Metanephros (tissue), 1 donor: ENCODE measurements around the gene KRTAP10-7. TPM values are rescaled to one million over a fixed set of nuclear protein-coding genes. Genes with fewer than 3 reads are reported as not detected.

Experiments
- total RNA-seq: library from RNA; depleted of rRNA; stranded (reverse); fragments of >200 nt; gene quantifications from one replicate; pipeline ENCODE4 v1.2.3, GENCODE V29; 2014

Gene KRTAP10-7
- not detected for total RNA-seq

DNA sequence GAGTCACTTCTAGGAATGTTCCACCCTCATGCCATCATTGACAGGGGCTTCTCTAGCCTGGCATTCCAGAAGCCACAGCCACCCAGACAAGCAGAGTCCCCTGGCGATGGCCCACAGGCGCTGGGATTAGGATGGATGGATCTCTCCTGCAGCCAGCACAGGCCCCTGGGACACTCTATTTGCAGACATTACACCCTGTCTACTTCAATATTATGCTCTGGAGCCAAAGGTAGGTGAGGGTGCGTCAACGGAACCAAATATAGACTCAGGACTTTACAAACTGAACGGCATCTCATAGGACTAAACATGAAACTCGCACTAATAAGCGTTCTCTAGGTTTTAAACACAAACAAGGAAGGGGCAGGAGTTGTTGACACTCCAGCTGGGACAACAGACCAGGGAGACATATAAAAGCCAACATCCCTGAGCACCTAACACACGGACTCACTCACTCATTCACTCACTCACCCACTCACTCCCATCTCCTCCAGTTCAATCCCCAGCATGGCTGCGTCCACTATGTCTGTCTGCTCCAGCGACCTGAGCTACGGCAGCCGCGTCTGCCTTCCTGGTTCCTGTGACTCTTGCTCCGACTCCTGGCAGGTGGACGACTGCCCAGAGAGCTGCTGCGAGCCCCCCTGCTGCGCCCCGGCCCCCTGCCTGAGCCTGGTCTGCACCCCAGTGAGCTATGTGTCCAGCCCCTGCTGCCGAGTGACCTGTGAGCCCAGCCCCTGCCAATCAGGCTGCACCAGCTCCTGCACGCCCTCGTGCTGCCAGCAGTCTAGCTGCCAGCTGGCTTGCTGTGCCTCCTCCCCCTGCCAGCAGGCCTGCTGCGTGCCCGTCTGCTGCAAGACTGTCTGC, at the start of gene KRTAP10-7:
TSS of gene KRTAP10-7 (plus strand) at position 480 of the 861 bp plus-strand sequence. CDS start at position 505, 25 bp downstream.

GRCh38 chr21:44551340-44551961, 48.9 kb upstream of the KRTAP10-7 start, which contains the start of gene KRTAP10-2:
KRTAP10-2 (minus strand) TSS chr21:44551505; CDS start chr21:44551458, 47 bp downstream.

GRCh38 chr21:44558695-44559094, 41.7 kb upstream of the KRTAP10-7 start, which contains the start of gene KRTAP10-3:
KRTAP10-3 (minus strand) TSS chr21:44558795; CDS start chr21:44558715, 80 bp downstream.

DNA sequence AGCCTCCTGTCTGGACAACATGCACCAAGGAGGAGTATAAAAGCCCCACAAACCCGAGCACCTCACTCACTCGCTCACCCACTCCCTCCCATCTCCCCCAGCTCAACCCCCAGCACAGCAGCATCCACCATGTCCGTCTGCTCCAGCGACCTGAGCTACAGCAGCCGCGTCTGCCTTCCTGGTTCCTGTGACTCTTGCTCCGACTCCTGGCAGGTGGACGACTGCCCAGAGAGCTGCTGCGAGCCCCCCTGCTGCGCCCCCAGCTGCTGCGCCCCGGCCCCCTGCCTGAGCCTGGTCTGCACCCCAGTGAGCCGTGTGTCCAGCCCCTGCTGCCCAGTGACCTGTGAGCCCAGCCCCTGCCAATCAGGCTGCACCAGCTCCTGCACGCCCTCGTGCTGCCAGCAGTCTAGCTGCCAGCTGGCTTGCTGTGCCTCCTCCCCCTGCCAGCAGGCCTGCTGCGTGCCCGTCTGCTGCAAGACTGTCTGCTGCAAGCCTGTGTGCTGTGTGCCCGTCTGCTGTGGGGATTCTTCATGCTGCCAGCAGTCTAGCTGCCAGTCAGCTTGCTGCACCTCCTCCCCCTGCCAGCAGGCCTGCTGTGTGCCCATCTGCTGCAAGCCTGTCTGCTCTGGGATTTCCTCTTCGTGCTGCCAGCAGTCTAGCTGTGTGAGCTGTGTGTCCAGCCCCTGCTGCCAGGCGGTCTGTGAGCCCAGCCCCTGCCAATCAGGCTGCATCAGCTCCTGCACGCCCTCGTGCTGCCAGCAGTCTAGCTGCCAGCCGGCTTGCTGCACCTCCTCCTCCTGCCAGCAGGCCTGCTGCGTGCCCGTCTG, 26.6 kb upstream of the KRTAP10-7 start, which contains the start of gene KRTAP10-4:
TSS of gene KRTAP10-4 (plus strand) at position 100 of the 827 bp plus-strand sequence. CDS start at position 130, 30 bp downstream.

DNA sequence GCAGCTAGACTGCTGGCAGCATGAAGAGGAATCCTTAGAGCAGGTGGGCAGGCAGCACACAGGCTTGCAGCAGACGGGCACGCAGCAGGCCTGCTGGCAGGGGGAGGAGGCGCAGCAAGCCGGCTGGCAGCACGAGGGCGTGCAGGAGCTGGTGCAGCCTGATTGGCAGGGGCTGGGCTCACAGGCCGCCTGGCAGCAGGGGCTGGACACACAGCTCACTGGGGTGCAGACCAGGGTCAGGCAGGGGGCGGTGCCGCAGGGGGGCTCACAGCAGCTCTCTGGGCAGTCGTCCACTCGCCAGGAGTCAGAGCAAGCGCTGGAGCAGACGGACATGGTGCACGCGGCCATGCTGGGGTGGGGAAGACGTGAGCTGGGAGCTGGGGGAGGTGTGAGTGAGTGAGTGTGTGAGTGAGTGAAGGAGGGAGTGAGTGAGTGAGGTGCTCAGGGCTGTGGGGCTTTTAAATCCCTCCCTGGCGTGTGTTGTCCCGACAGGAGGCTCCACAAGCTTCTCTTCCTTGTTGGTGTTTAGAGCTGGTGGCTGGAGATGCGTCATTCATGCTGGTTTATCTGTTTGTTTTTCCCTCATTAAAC, 20.1 kb upstream of the KRTAP10-7 start, which contains the start of gene KRTAP10-5:
TSS of gene KRTAP10-5 (minus strand) at position 374 of the 591 bp plus-strand sequence. CDS start at position 348, 26 bp downstream.

GRCh38 chr21:44592446-44593311, 7.7 kb upstream of the KRTAP10-7 start, which contains the start of gene KRTAP10-6:
KRTAP10-6 (minus strand) TSS chr21:44592505; CDS start chr21:44592484, 21 bp downstream.

GRCh38 chr21:44612029-44612486, 11.7 kb downstream of the KRTAP10-7 start, which contains the start of gene KRTAP10-8:
KRTAP10-8 (plus strand) TSS chr21:44612079; CDS start chr21:44612101, 22 bp downstream.

DNA sequence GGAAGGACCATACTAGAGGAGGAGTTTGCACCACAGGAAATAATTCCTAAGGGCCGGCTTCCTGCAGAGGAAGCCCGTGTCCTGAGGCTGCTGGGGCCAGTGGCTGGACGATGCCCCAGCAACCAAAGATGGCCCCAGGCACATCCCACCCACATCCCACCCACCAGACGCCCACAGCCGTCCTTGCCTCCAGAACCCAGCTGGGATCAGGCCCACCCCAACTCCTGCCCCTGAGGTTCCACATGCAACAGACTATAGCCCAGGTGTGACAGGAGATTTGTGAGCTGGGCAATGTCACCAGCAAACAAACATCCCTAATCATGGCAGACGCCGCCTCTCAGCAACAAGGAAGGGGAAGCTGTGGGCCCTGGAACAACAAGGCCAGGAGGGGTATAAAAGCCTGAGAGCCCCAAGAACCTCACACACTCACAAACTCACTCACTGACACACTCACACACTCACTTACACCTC, 26.3 kb downstream of the KRTAP10-7 start, which contains the start of gene KRTAP10-9:
TSS of gene KRTAP10-9 (plus strand) at position 421 of the 471 bp plus-strand sequence. CDS start 79 bp downstream, outside the sequence.

DNA sequence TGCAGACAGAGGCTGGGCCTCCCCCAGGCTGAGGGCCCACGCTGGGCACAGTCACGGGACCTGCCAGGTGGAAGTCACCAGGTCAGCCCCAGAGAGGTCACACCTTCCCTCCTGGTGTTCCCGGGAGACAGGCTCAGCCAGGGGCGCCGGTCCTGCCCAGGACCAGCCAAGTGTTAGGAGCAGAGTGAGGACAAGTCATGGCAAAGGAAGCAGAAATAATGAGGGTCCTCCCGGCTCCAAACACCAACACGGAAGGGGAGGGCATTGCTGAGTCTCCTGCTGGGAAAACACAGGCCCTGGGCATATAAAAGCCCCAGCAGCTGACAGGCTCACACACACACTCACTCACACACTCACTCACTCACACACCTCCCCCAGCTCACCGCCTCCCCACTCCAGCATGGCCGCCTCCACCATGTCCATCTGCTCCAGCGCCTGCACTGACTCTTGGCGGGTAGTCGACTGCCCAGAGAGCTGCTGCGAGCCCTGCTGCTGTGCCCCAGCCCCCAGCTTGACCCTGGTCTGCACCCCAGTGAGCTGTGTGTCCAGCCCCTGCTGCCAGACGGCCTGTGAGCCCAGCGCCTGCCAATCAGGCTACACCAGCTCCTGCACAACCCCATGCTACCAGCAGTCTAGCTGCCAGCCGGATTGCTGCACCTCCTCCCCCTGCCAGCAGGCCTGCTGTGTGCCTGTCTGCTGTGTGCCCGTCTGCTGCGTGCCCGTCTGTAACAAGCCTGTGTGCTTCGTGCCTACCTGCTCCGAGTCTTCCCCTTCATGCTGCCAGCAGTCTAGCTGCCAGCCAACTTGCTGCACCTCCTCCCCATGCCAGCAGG, 36.8 kb downstream of the KRTAP10-7 start, which contains the start of gene KRTAP10-10:
TSS of gene KRTAP10-10 (plus strand) at position 339 of the 833 bp plus-strand sequence. CDS start at position 401, 62 bp downstream.

DNA sequence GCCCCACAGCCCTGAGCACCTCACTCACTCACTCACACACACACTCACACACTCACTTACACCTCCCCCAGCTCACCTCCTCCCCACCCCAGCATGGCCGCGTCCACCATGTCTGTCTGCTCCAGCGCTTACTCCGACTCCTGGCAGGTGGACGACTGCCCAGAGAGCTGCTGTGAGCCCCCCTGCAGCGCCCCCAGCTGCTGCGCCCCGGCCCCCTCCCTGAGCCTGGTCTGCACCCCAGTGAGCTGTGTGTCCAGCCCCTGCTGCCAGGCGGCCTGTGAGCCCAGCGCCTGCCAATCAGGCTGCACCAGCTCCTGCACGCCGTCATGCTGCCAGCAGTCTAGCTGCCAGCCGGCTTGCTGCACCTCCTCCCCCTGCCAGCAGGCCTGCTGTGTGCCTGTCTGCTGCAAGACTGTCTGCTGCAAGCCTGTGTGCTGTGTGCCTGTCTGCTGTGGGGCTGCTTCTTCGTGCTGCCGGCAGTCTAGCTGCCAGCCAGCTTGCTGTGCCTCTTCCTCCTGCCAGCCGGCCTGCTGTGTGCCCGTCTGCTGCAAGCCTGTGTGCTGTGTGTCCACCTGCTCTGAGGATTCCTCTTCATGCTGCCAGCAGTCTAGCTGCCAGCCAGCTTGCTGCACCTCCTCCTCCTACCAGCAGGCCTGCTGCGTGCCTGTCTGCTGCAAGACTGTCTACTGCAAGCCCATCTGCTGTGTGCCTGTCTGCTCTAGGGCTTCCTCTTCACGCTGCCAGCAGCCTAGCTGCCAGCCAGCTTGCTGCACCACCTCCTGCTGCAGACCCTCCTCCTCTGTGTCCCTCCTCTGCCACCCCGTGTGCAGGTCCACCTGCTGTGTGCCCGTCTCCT, 46.2 kb downstream of the KRTAP10-7 start, which contains the start of gene KRTAP10-11:
TSS of gene KRTAP10-11 (plus strand) at position 49 of the 856 bp plus-strand sequence. CDS start at position 94, 45 bp downstream.

Other genes with a start within 250 kb of the KRTAP10-7 start
- gene TRPM2, start 247.0 kb upstream of the KRTAP10-7 start, total RNA-seq, result 3.2 TPM
- 4.0 TPM for gene LRRC3, start 145.1 kb upstream of the KRTAP10-7 start, total RNA-seq
- not detected for gene KRTAP10-1, start 60.4 kb upstream of the KRTAP10-7 start, total RNA-seq
- not detected for gene KRTAP10-2, start 49.1 kb upstream of the KRTAP10-7 start, total RNA-seq
- gene KRTAP10-3, start 41.8 kb upstream of the KRTAP10-7 start, total RNA-seq, result not detected
- not detected for gene KRTAP10-4, start 26.9 kb upstream of the KRTAP10-7 start, total RNA-seq
- gene KRTAP10-5, start 20.0 kb upstream of the KRTAP10-7 start, total RNA-seq, result not detected
- not detected for gene KRTAP10-6, start 8.1 kb upstream of the KRTAP10-7 start, total RNA-seq
- gene KRTAP10-8, start 11.5 kb downstream of the KRTAP10-7 start, total RNA-seq, result not detected
- gene KRTAP10-9, start 26.5 kb downstream of the KRTAP10-7 start, total RNA-seq, result not detected
- gene KRTAP10-10, start 36.8 kb downstream of the KRTAP10-7 start, total RNA-seq, result not detected
- not detected for gene KRTAP10-11, start 45.8 kb downstream of the KRTAP10-7 start, total RNA-seq
- not detected for gene KRTAP12-4, start 54.1 kb downstream of the KRTAP10-7 start, total RNA-seq
- gene KRTAP12-3, start 57.3 kb downstream of the KRTAP10-7 start, total RNA-seq, result not detected
- gene KRTAP12-2, start 66.3 kb downstream of the KRTAP10-7 start, total RNA-seq, result not detected
- not detected for gene KRTAP12-1, start 81.6 kb downstream of the KRTAP10-7 start, total RNA-seq
- gene KRTAP10-12, start 96.6 kb downstream of the KRTAP10-7 start, total RNA-seq, result not detected
- gene TSPEAR, start 111.0 kb downstream of the KRTAP10-7 start, total RNA-seq, result 0.53 TPM
- gene UBE2G2, start 201.2 kb downstream of the KRTAP10-7 start, total RNA-seq, result 90.8 TPM
- gene SUMO3, start 217.5 kb downstream of the KRTAP10-7 start, total RNA-seq, result 54.2 TPM